Thoracic aorta (tissue), 2 donors: ENCODE measurements around the gene TMEM106C. TPM values are rescaled to one million over a fixed set of nuclear protein-coding genes. Genes with fewer than 3 reads are reported as not detected.

ENCODE experiments used
- ATAC-seq: fragments of 150-250 bp; one replicate; pipeline ENCODE4 v1.8.0; 2017; ENCODE audit warnings: low read depth; ENCODE audit not compliant: insufficient number of reproducible peaks, low FRiP score
- DNase-seq: peaks from one replicate; pipeline ENCODE4 v3.0.0-alpha.2; 2020; ENCODE audit warnings: low spot score
- H3K27ac ChIP-seq, 2 donors: fragments of 200-600 bp; sonication (generic); 1 replicate in 1 of 2; 2 replicates in 1 of 2; pipeline ENCODE4 v1.5.1; 2016; ENCODE audit warnings: mild to moderate bottlenecking in 2 of 2, moderate library complexity in 2 of 2
- H3K27me3 ChIP-seq: fragments of 200-600 bp; sonication (generic); replicated peaks from 2 replicates; pipeline ENCODE4 v1.6.0; 2016; ENCODE audit warnings: mild to moderate bottlenecking; ENCODE audit not compliant: insufficient read depth
- H3K36me3 ChIP-seq: fragments of 200-600 bp; sonication (generic); one replicate; pipeline ENCODE4 v1.5.1; 2016
- H3K4me1 ChIP-seq, 2 donors: fragments of 200-600 bp; sonication (generic); 1 replicate in 1 of 2; 2 replicates in 1 of 2; pipeline versions ENCODE4 v1.5.1 to v1.6.0; 2016; ENCODE audit warnings: low read depth in 2 of 2, mild to moderate bottlenecking in 1 of 2; ENCODE audit not compliant: control insufficient read depth in 1 of 2
- H3K4me3 ChIP-seq: fragments of 200-600 bp; sonication (generic); 2 replicates; pipeline ENCODE4 v1.5.1; 2016; ENCODE audit warnings: mild to moderate bottlenecking
- H3K9me3 ChIP-seq: fragments of 200-600 bp; sonication (generic); 2 replicates; pipeline ENCODE4 v1.5.1; 2016
- CTCF ChIP-seq: fragments of 200-600 bp; sonication (generic); IDR thresholded peaks from one replicate; pipeline ENCODE4 v1.5.1; 2019; ENCODE audit warnings: antibody characterized with exemption
- total RNA-seq, 2 donors: library from RNA; depleted of rRNA; stranded (reverse); fragments of >200 nt; gene quantifications; one replicate each; pipeline versions ENCODE4 v1.1.0 to v1.2.3, GENCODE V29; 2016

The TMEM106C gene
- total RNA-seq, 2 donors from 2014 or later, result 48.1 to 149 TPM

- no peak for DNase-seq
- no peak for TF ChIP-seq CTCF
Measured at GRCh38 chr12:48002773-48003218, 39.4 kb downstream of the TMEM106C start.

GRCh38 chr12:48003226-48004052 lies 40.0 kb downstream of the TMEM106C start:
- H3K9me3 ChIP-seq, result no peaks in the 10 kb centered on the region
- DNase-seq, result no peak
- TF ChIP-seq CTCF, result no peak
- peak overlapping the region; percentile 79 for H3K4me3 ChIP-seq
- no peak for ATAC-seq
- H3K27me3 ChIP-seq, result peaks cover 19% of the 10 kb centered on the region
- no peak overlapping the region for H3K27ac ChIP-seq
- H3K4me1 ChIP-seq, result peaks cover 19 to 47% of the 10 kb centered on the region in 2 donors
- H3K36me3 ChIP-seq, result no peaks in the 10 kb centered on the region

More at GRCh38 chr12:48002773-48003218, 39.4 kb downstream of the TMEM106C start:
- no peak for ATAC-seq
- Histone ChIP-seq H3K4me3 (peak overlapping the region; percentile 79), H3K27me3 (peaks cover 19% of the 10 kb centered on the region), H3K4me1 (peaks cover 19 to 47% of the 10 kb centered on the region in 2 donors), H3K27ac (no peak overlapping the region), H3K36me3 (no peaks in the 10 kb centered on the region), H3K9me3 (no peaks in the 10 kb centered on the region)

- Histone ChIP-seq H3K4me3 (peak within 1 kb of the TSS; percentile 61), H3K4me1 (peaks cover 19 to 47% of the 10 kb centered on the region in 2 donors), H3K27me3 (peaks cover 19% of the 10 kb centered on the region), H3K27ac (no peak within 1 kb of the TSS), H3K36me3 (no peaks in the 10 kb centered on the region), H3K9me3 (no peaks in the 10 kb centered on the region)
- ATAC-seq (no peak), DNase-seq (no peak)
- no peak for TF ChIP-seq CTCF
Measured at GRCh38 chr12:48004053-48004941, 40.9 kb downstream of the TMEM106C start, which contains the start of gene COL2A1. Gene COL2A1 (minus strand): TSS chr12:48004476. CDS start chr12:48004321, 155 bp downstream.

GRCh38 chr12:48005001-48005749 lies 41.8 kb downstream of the TMEM106C start:
- peak overlapping the region; percentile 61 for H3K4me3 ChIP-seq
- TF ChIP-seq CTCF, result no peak
- peaks cover 19 to 47% of the 10 kb centered on the region in 2 donors for H3K4me1 ChIP-seq
- DNase-seq (no peak), ATAC-seq (no peak)
- H3K27me3 ChIP-seq, result peaks cover 19% of the 10 kb centered on the region
- H3K27ac ChIP-seq, result no peak overlapping the region
- no peaks in the 10 kb centered on the region for H3K36me3 ChIP-seq
- no peaks in the 10 kb centered on the region for H3K9me3 ChIP-seq
